ENCODE data around the gene SUGCT. TPM values are rescaled to one million over a fixed set of nuclear protein-coding genes. Genes with fewer than 3 reads are reported as not detected.

SUGCT gene
- total RNA-seq, 2 experiments from 2014 or later = 0.44 to 0.57 TPM

GRCh38 chr7:40773656-40774055 lies 638.9 kb downstream of the SUGCT start:
- no peak overlapping the region for H3K27ac Mint-ChIP-seq
- no peaks in the 10 kb centered on the region for H3K4me1 Mint-ChIP-seq
- no peak for ATAC-seq (ENCODE audit: low read depth)
- H3K27me3 Mint-ChIP-seq = peaks cover 8% of the 10 kb centered on the region
- DNase-seq = no peak
- POLR2A ChIA-PET = no interaction called here
- no peaks in the 10 kb centered on the region for H3K36me3 Mint-ChIP-seq
- no peaks in the 10 kb centered on the region for H3K9me3 Mint-ChIP-seq
- no peak overlapping the region for H3K4me3 Mint-ChIP-seq

DNA sequence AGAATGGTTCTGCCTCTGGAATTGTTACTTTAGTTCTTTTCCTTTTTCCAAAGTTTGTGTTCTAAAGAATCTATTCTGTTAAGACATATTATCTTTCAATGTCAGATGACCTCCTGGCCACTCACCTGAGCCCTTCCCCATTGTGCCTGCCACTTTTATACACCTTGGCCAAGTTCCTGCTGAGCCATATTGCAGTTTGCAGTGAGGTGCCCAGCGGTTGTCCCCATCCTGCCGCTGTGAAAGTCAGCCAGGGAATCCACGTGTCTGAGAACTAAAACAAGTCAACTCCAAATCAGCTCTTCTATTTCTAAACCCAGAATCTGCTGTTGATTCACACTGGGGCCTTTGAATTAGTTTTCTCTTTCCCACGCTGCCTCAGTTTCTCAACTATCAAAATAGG lies 641.1 kb downstream of the SUGCT start:
- Mint-ChIP-seq H3K4me1 (peaks cover under 1% of the 10 kb centered on the region), H3K27me3 (peaks cover 6% of the 10 kb centered on the region), H3K36me3 (no peaks in the 10 kb centered on the region), H3K9me3 (no peaks in the 10 kb centered on the region), H3K4me3 (no peak overlapping the region), H3K27ac (no peak overlapping the region)
- POLR2A ChIA-PET = no interaction called here
- ATAC-seq (ENCODE audit: low read depth) (no peak), DNase-seq (no peak)

DNA sequence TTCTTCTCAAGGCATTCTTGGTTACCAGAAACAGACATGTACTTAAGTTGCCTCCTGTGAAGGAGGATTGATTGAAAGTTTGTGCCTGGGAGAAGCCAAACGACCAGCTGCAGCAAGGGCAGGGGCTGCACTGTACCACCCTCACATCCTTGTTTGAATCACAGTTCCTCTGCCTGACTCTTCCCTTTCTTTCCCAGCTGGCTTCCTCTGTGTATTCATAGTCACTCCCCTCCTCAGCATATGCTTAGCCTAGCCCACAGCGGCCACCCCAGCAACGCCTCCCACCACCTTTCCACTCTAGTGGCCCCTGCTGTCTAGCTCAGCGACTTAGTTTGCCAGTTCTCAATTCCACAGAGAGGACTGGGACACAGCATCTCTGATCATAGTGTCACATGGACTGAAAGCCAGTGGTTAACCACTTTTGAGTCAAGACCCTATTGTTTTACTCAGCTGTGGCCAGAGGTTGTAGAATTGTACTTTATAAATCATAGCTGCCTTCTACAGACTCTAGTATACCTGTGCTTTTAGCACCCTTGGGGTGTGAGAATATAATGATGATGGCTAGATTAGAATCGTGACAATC lies 643.0 kb downstream of the SUGCT start:
- ATAC-seq (ENCODE audit: low read depth) (no peak), DNase-seq (no peak)
- Mint-ChIP-seq H3K4me3 (no peak overlapping the region), H3K27ac (no peak overlapping the region), H3K9me3 (no peaks in the 10 kb centered on the region), H3K4me1 (peaks cover 2% of the 10 kb centered on the region), H3K36me3 (no peaks in the 10 kb centered on the region), H3K27me3 (peaks cover 6% of the 10 kb centered on the region)
- POLR2A ChIA-PET = no interaction called here

DNA sequence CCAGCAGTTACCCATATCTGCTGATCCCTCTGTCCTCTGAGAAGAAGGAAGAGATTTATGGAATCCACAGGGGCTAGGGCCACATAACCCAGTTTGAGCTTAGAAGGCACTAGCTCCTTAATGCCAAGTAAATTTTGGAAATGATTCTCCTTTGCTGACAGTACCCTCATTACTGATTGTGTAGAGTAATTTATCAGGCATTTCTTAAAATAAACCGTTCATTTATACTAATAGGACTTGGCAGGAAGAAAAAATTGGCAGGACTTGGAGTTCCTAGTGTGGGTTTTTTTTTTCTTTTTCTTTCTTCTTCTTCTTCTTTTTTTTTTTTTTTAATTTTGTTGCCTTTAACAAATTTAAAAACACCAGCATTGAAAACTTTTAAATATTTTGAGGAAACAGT lies 645.7 kb downstream of the SUGCT start:
- Mint-ChIP-seq H3K9me3 (no peaks in the 10 kb centered on the region), H3K4me3 (no peak overlapping the region), H3K36me3 (no peaks in the 10 kb centered on the region), H3K27me3 (peaks cover 5% of the 10 kb centered on the region), H3K27ac (no peak overlapping the region), H3K4me1 (peaks cover 3% of the 10 kb centered on the region)
- POLR2A ChIA-PET = no interaction called here
- ATAC-seq (ENCODE audit: low read depth) (no peak), DNase-seq (no peak)

- H3K27me3 Mint-ChIP-seq = no peaks in the 10 kb centered on the region
- POLR2A ChIA-PET = no interaction called here
- DNase-seq = no peak
Measured at GRCh38 chr7:40782836-40783235, 648.0 kb downstream of the SUGCT start.

DNA sequence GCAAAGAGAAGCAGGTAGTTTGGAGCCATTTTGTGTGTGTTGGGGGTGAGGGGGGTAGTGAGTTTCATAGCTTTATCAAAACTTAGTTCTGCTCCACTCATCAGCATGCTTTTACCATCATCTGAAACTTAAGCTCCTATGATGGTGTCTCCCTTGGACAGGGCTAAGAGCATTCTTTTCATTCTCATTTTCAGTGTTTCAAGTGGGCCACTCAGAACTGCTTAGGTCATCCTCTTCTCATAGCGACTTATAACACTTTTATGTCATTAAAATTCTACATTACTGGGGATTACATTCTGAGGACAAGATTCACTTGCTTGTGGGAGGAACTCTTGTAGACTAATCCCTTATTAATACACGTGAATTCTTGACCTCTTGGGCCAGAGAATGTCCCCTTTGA lies 649.4 kb downstream of the SUGCT start:
- peaks cover 3% of the 10 kb centered on the region for H3K4me1 Mint-ChIP-seq
- ATAC-seq (ENCODE audit: low read depth) (no peak), DNase-seq (no peak)
- peaks cover 1% of the 10 kb centered on the region for H3K9me3 Mint-ChIP-seq
- POLR2A ChIA-PET = no interaction called here
- no peaks in the 10 kb centered on the region for H3K27me3 Mint-ChIP-seq
- no peak overlapping the region for H3K4me3 Mint-ChIP-seq
- no peak overlapping the region for H3K27ac Mint-ChIP-seq
- no peaks in the 10 kb centered on the region for H3K36me3 Mint-ChIP-seq

More at GRCh38 chr7:40782836-40783235, 648.0 kb downstream of the SUGCT start:
- H3K27ac Mint-ChIP-seq = no peak overlapping the region
- H3K4me1 Mint-ChIP-seq = peaks cover 3% of the 10 kb centered on the region
- ATAC-seq (ENCODE audit: low read depth) = no peak
- H3K4me3 Mint-ChIP-seq = no peak overlapping the region
- no peaks in the 10 kb centered on the region for H3K36me3 Mint-ChIP-seq
- no peaks in the 10 kb centered on the region for H3K9me3 Mint-ChIP-seq

- Mint-ChIP-seq H3K9me3 (peaks cover 2% of the 10 kb centered on the region), H3K36me3 (no peaks in the 10 kb centered on the region), H3K4me3 (no peak overlapping the region), H3K27ac (no peak overlapping the region), H3K4me1 (peaks cover 2% of the 10 kb centered on the region), H3K27me3 (no peaks in the 10 kb centered on the region)
- DNase-seq = no peak
- POLR2A ChIA-PET = no interaction called here
- no peak for ATAC-seq (ENCODE audit: low read depth)
Measured at GRCh38 chr7:40786909-40787308, 652.1 kb downstream of the SUGCT start.

DNA sequence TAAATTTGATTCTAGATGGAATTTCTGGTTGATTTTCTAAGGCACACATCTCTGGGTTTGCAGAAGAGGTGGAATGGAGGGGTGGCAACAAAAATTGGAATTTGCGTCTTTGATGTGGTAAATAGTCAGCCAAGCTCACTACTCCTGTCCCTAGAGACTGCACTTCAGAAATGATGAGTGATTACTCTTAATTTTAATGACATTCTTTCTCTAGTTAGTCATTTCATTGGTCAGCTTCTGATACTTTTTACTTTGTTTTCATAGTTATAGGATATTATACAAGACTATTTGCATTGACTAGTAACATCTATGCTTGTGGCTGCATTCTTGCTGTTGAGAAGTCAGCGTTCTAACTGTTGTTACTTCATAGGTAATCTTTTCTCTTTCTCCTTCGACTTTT lies 658.3 kb downstream of the SUGCT start:
- Mint-ChIP-seq H3K36me3 (no peaks in the 10 kb centered on the region), H3K4me3 (no peak overlapping the region), H3K27me3 (peaks cover 2% of the 10 kb centered on the region), H3K4me1 (no peaks in the 10 kb centered on the region), H3K9me3 (peaks cover 2% of the 10 kb centered on the region), H3K27ac (no peak overlapping the region)
- DNase-seq (no peak), ATAC-seq (ENCODE audit: low read depth) (no peak)
- POLR2A ChIA-PET = no interaction called here

DNA sequence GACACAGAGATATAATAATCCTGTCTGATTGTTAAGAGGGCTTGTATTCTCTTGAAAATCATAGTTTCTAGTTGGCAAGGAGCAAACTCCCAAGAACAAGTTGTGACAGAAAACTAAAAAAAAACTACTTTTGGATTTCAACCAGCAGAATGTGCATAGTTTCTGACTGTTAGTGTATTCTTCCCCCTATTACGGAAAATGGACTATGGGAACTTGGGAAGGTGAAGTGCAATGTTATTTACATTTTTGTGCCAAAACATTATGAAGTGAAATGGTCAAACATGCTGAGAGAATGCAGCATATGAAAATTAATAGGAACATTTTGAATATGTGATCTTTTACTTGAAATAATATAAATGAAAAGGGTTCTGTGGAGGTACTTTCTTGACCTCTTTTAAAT lies 660.8 kb downstream of the SUGCT start:
- no peak overlapping the region for H3K27ac Mint-ChIP-seq
- H3K4me1 Mint-ChIP-seq = no peaks in the 10 kb centered on the region
- H3K36me3 Mint-ChIP-seq = no peaks in the 10 kb centered on the region
- no peak overlapping the region for H3K4me3 Mint-ChIP-seq
- peaks cover 2% of the 10 kb centered on the region for H3K27me3 Mint-ChIP-seq
- H3K9me3 Mint-ChIP-seq = peaks cover 1% of the 10 kb centered on the region
- DNase-seq (no peak), ATAC-seq (ENCODE audit: low read depth) (no peak)
- POLR2A ChIA-PET = no interaction called here

DNA sequence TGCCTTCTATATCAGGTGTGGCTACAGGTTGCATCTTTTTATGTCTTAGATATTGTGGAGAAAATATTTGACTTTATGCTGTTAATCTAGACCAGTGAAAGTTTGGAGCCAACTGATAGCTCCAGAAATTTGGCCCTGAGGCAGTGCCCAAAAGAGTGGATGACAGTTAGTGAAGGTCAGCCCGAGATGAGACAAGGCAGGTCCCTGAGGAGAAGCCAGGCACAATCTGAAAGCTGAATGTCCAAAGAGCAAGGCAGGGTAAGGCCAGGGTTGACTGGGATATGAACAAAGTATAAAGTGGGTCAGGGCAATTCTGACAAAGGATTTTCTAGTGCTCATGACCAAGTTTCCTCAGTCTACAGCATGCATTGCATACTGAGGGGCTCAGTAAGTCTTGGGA lies 661.9 kb downstream of the SUGCT start:
- DNase-seq (no peak), ATAC-seq (ENCODE audit: low read depth) (no peak)
- H3K4me1 Mint-ChIP-seq = no peaks in the 10 kb centered on the region
- no peaks in the 10 kb centered on the region for H3K36me3 Mint-ChIP-seq
- POLR2A ChIA-PET = no interaction called here
- H3K27me3 Mint-ChIP-seq = peaks cover 2% of the 10 kb centered on the region
- H3K27ac Mint-ChIP-seq = no peak overlapping the region
- no peak overlapping the region for H3K4me3 Mint-ChIP-seq
- peaks cover under 1% of the 10 kb centered on the region for H3K9me3 Mint-ChIP-seq

GRCh38 chr7:40798613-40799012 lies 663.8 kb downstream of the SUGCT start:
- Mint-ChIP-seq H3K36me3 (no peaks in the 10 kb centered on the region), H3K4me3 (no peak overlapping the region), H3K9me3 (no peaks in the 10 kb centered on the region), H3K27ac (no peak overlapping the region), H3K27me3 (peaks cover 2% of the 10 kb centered on the region), H3K4me1 (no peaks in the 10 kb centered on the region)
- POLR2A ChIA-PET = no interaction called here
- ATAC-seq (ENCODE audit: low read depth) (no peak), DNase-seq (no peak)

DNA sequence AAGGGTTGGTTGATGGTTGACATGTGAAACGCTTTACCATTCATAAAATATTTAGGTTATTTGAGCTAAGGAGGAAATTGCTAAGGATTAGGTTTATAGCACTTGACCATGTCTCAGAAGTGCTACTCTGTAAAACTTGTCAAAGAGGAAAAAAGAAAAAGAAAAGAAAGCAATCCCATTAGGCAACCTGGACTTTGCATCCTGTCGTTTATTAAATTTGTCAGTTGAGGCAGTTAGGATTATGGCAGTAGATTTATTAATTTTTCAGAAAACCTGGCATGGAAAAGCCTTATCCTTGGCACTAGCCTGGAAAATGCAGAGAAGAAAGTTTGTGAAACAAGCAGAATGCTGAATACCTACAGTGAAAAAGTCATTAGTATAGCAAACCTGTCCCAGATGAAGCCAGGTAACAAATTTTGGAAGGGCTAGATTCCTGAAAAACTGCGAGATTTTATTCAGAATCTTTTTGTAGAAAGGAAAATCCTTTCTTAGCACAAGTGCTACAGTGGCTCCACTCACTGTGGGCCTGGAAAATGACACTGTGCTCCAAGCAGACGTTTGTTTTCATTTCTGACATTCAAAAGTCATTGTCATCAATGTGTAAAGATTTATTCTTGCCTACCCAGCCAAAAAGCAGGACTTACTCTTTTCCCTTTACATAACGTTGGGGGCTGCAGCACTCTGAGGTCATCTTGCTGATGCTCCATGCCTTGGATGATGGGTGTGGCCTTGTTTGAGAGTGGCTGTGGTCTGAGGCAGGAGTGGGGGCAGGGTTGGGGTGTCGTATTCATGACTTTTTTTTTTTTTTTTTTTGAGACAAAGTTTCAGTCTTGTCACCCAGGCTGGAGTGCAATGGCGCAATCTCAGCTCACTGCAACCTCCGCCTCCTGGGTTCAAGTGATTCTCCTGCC lies 664.9 kb downstream of the SUGCT start:
- no peak for ATAC-seq (ENCODE audit: low read depth)

GRCh38 chr7:40800771-40801170 lies 666.0 kb downstream of the SUGCT start:
- no peaks in the 10 kb centered on the region for H3K36me3 Mint-ChIP-seq
- ATAC-seq (ENCODE audit: low read depth) (no peak), DNase-seq (no peak)
- POLR2A ChIA-PET = no interaction called here
- no peak overlapping the region for H3K4me3 Mint-ChIP-seq
- H3K9me3 Mint-ChIP-seq = no peaks in the 10 kb centered on the region
- no peaks in the 10 kb centered on the region for H3K4me1 Mint-ChIP-seq
- H3K27ac Mint-ChIP-seq = no peak overlapping the region
- peaks cover 2% of the 10 kb centered on the region for H3K27me3 Mint-ChIP-seq

More for the DNA sequence above, 664.9 kb downstream of the SUGCT start:
- POLR2A ChIA-PET = no interaction called here
- no peaks in the 10 kb centered on the region for H3K9me3 Mint-ChIP-seq
- DNase-seq = no peak
- H3K27ac Mint-ChIP-seq = no peak overlapping the region
- no peaks in the 10 kb centered on the region for H3K4me1 Mint-ChIP-seq
- peaks cover 2% of the 10 kb centered on the region for H3K27me3 Mint-ChIP-seq
- no peak overlapping the region for H3K4me3 Mint-ChIP-seq
- no peaks in the 10 kb centered on the region for H3K36me3 Mint-ChIP-seq

DNA sequence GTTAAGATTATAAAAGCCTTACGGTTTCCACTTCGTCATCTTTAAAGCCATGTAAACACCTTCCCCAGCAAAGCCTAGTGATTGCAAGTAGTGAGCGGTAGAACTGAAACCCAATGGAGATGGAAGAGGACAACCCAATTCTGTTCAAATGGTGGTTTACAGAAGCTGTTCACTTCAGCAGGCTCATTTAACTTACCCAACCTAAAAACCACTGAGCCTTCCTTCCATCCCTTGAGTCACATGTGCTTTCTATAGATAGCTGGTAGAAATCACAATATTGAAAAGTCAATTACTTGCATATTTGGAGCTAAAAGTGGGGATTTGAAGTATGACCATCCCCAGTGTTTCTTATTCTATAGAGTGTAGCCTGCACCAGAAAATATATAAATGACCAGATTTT lies 667.7 kb downstream of the SUGCT start:
- no peaks in the 10 kb centered on the region for H3K9me3 Mint-ChIP-seq
- no peaks in the 10 kb centered on the region for H3K27me3 Mint-ChIP-seq
- H3K4me1 Mint-ChIP-seq = no peaks in the 10 kb centered on the region
- DNase-seq (no peak), ATAC-seq (ENCODE audit: low read depth) (no peak)
- H3K36me3 Mint-ChIP-seq = no peaks in the 10 kb centered on the region
- H3K27ac Mint-ChIP-seq = no peak overlapping the region
- POLR2A ChIA-PET = no interaction called here
- H3K4me3 Mint-ChIP-seq = no peak overlapping the region

Measured in activated naive CD8-positive, alpha-beta T cell treated with anti-CD3 and anti-CD28 coated beads, Interleukin-2, amount 10 ng/mL, durations not matched to agents 7 days and 5 days (primary cell).